Keratinocyte (primary cell): ENCODE data around the gene NUDT2. TPM values are rescaled to one million over a fixed set of nuclear protein-coding genes. Genes with fewer than 3 reads are reported as not detected.
"Not testable (repeated sequence)": the region's sequence is repeated elsewhere in the genome, so short reads cannot be mapped to it uniquely, and the experiment has no call there.

Experiments
- DNase-seq: peaks from one replicate; pipeline ENCODE4 v3.0.0-alpha.2; 2011; ENCODE audit warnings: low read depth, missing footprints, low spot score
- FAIRE-seq: peaks from 2 replicates; lab custom pipeline; 2011; peaks lifted over from hg19 to GRCh38; lab: Jason Lieb, UNC
- H2AFZ ChIP-seq: 2 replicates; pipeline ENCODE4 v1.6.0; 2012; ENCODE audit warnings: low read length, control low read depth, inconsistent platforms; ENCODE audit not compliant: control insufficient read depth
- H3K27ac ChIP-seq: 2 replicates; pipeline ENCODE4 v1.5.1; 2011; ENCODE audit warnings: low read length; ENCODE audit not compliant: control insufficient read depth, insufficient read depth
- H3K27me3 ChIP-seq: 3 replicates; pipeline ENCODE4 v1.6.0; 2011; ENCODE audit warnings: low read length; ENCODE audit not compliant: control insufficient read depth, insufficient read depth; ENCODE audit errors: extremely low read depth
- H3K36me3 ChIP-seq, 2 experiments: 2 replicates in 1 of 2; 3 replicates in 1 of 2; pipeline ENCODE4 v1.5.1; 2011; ENCODE audit warnings: low read length in 2 of 2, mild to moderate bottlenecking in 1 of 2; ENCODE audit not compliant: control insufficient read depth in 2 of 2, insufficient read depth in 2 of 2; ENCODE audit errors: extremely low read depth in 1 of 2
- H3K4me1 ChIP-seq: 3 replicates; pipeline ENCODE4 v1.5.1; 2011; ENCODE audit warnings: low read length; ENCODE audit not compliant: control insufficient read depth, insufficient read depth; ENCODE audit errors: extremely low read depth
- H3K4me2 ChIP-seq: 3 replicates; pipeline ENCODE4 v1.6.0; 2011; ENCODE audit warnings: low read depth, low read length; ENCODE audit not compliant: control insufficient read depth, insufficient read depth; ENCODE audit errors: extremely low read depth
- H3K4me3 ChIP-seq, 3 experiments: fragments of 200-600 bp in 1 of 3; sonication (generic) in 1 of 3; 2 replicates in 2 of 3; 3 replicates in 1 of 3; pipeline ENCODE4 v1.5.1; 2011 to 2016; ENCODE audit warnings: low read length in 3 of 3, mild to moderate bottlenecking in 3 of 3, control low read depth in 2 of 3, inconsistent platforms in 1 of 3, low read depth in 1 of 3, mixed read lengths in 1 of 3, mixed run types in 1 of 3, moderate library complexity in 1 of 3; ENCODE audit not compliant: control insufficient read depth in 2 of 3, insufficient read depth in 2 of 3; ENCODE audit errors: extremely low read depth in 1 of 3
- H3K79me2 ChIP-seq: 2 replicates; pipeline ENCODE4 v1.6.0; 2012; ENCODE audit warnings: low read length; ENCODE audit not compliant: control insufficient read depth, insufficient read depth
- H3K9ac ChIP-seq: 3 replicates; pipeline ENCODE4 v1.6.0; 2011; ENCODE audit warnings: low read length; ENCODE audit not compliant: control insufficient read depth, insufficient read depth; ENCODE audit errors: extremely low read depth
- H3K9me1 ChIP-seq: 3 replicates; pipeline ENCODE4 v1.6.0; 2011; ENCODE audit warnings: low read length; ENCODE audit not compliant: control insufficient read depth, insufficient read depth; ENCODE audit errors: extremely low read depth
- H3K9me3 ChIP-seq: 2 replicates; pipeline ENCODE4 v1.5.1; 2012; ENCODE audit warnings: low read depth, low read length; ENCODE audit not compliant: control insufficient read depth
- H4K20me1 ChIP-seq: 3 replicates; pipeline ENCODE4 v1.6.0; 2011; ENCODE audit warnings: low read length; ENCODE audit not compliant: control insufficient read depth, insufficient read depth; ENCODE audit errors: extremely low read depth
- EZH2 ChIP-seq: IDR thresholded peaks from one replicate; pipeline ENCODE4 v1.6.1; 2012; ENCODE audit warnings: inconsistent platforms, mild to moderate bottlenecking, low read length, moderate library complexity
- dilution Hi-C: fragments of 300-500 bp; cut with MboI; formaldehyde crosslinking; loops from one replicate; pipeline ENCODE4 v1.7.0; 2020; ENCODE audit warnings: low sequenced_read_pairs; ENCODE audit not compliant: extremely low pct_ligation_motif_present
- polyA plus RNA-seq, 5 experiments: library from polyadenylated mRNA; depleted of rRNA in 3 of 5; stranded (reverse) in 3 of 5; stranded (forward) in 1 of 5; unstranded in 1 of 5; fragments of >200 nt; gene quantifications; 1 replicate in 1 of 5; 2 replicates in 3 of 5; 3 replicates in 1 of 5; pipeline versions ENCODE4 v1.2.1 to v1.2.3, GENCODE V29; 2011 to 2012; ENCODE audit warnings: missing spikeins in 2 of 5, low read depth in 1 of 5, low replicate concordance in 1 of 5
- TF ChIP-seq, protein P1 (sequence below), 3 experiments: IDR thresholded peaks in 1 of 3; conservative IDR thresholded peaks in 1 of 3; optimal IDR thresholded peaks in 1 of 3; 2 replicates in 2 of 3; 3 replicates in 1 of 3; pipeline versions ENCODE3 to v1.5.1; 2011; ENCODE audit warnings: low read length in 3 of 3, mild to moderate bottlenecking in 3 of 3, moderate library complexity in 2 of 3, control low read depth in 1 of 3, inconsistent platforms in 1 of 3; ENCODE audit not compliant: insufficient read depth in 2 of 3; ENCODE audit errors: extremely low read depth in 1 of 3

Gene NUDT2
- polyA plus RNA-seq, 1 donor (not counting 4 experiments of a cell fraction or from before 2014, with no cell fraction given) = 33.4 TPM

DNA sequence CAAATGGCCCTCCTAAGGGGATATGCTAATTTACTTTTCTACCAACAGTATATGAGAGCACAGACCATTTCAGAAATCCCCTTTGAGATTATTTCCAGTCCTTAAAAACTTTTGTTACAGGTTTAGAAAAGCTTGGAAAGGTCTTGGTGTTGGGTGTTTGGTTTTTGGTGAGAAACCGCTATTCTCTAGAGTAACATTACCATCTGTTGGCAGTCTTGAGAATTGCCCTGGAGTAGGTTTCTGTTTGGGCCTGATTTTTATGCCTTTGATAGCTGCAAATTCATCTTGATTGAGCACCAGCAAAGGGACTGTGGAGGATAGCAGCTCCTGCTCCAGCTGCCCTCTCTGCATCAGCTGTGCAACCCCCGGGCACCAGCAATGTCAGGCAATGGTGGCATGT lies 8.0 kb downstream of the NUDT2 start:
- no peaks in the 10 kb centered on the region for H3K9me3 ChIP-seq
- no peaks in the 10 kb centered on the region for H4K20me1 ChIP-seq
- no peaks in the 10 kb centered on the region for H3K27me3 ChIP-seq
- no peak for DNase-seq
- FAIRE-seq = no peak
- no peak overlapping the region for H2AFZ ChIP-seq
- TF ChIP-seq EZH2 = no peak
- TF ChIP-seq, protein P1, sequence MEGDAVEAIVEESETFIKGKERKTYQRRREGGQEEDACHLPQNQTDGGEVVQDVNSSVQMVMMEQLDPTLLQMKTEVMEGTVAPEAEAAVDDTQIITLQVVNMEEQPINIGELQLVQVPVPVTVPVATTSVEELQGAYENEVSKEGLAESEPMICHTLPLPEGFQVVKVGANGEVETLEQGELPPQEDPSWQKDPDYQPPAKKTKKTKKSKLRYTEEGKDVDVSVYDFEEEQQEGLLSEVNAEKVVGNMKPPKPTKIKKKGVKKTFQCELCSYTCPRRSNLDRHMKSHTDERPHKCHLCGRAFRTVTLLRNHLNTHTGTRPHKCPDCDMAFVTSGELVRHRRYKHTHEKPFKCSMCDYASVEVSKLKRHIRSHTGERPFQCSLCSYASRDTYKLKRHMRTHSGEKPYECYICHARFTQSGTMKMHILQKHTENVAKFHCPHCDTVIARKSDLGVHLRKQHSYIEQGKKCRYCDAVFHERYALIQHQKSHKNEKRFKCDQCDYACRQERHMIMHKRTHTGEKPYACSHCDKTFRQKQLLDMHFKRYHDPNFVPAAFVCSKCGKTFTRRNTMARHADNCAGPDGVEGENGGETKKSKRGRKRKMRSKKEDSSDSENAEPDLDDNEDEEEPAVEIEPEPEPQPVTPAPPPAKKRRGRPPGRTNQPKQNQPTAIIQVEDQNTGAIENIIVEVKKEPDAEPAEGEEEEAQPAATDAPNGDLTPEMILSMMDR (optimal IDR thresholded peaks at IDR 0.05 in 1 of 3, IDR thresholded peaks at IDR 0.05 in 1 of 3, conservative IDR thresholded peaks at IDR 0.05 in 1 of 3; ENCODE audit: extremely low read depth in 1 of 3, insufficient read depth in 2 of 3, low read length in 3 of 3) = no peak
- no peak overlapping the region for H3K27ac ChIP-seq
- H3K9me1 ChIP-seq = no peaks in the 10 kb centered on the region
- H3K79me2 ChIP-seq = peaks cover 14% of the 10 kb centered on the region
- peaks cover 6% of the 10 kb centered on the region for H3K4me1 ChIP-seq
- no peak overlapping the region for H3K4me3 ChIP-seq
- H3K36me3 ChIP-seq = peaks cover 15 to 20% of the 10 kb centered on the region in 2 experiments
- dilution Hi-C loops = no loop called here
- H3K4me2 ChIP-seq = no peak overlapping the region
- H3K9ac ChIP-seq = no peak overlapping the region

DNA sequence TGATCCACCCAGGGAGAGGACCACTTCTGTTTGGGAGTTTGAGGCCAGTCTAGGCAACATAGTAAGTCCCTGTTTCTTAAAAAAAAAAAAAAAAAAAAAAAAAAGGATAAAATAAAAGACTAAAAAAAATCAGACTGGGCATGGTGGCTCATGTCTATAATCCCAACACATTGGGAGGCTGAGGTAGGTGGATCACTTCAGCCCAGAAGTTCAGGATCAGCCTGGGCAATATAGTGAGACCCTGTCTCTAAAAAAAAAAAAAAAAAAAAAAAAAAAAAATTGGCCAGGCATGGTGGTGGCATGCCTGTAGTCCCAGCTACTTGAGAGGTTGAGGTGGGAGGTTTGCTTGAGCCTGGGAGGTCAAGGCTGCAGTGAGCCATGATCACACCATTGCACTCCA lies 8.7 kb downstream of the NUDT2 start:
- H3K9me1 ChIP-seq, H3K4me3 ChIP-seq, FAIRE-seq, H3K9me3 ChIP-seq, H3K27ac ChIP-seq, H3K27me3 ChIP-seq, DNase-seq, H3K4me2 ChIP-seq, dilution Hi-C loops, H3K4me1 ChIP-seq, H2AFZ ChIP-seq, H4K20me1 ChIP-seq, H3K9ac ChIP-seq: not testable (repeated sequence)
- H3K79me2 ChIP-seq = peaks cover 11% of the 10 kb centered on the region
- H3K36me3 ChIP-seq = peaks cover 15 to 22% of the 10 kb centered on the region in 2 experiments
